ENCODE measurements around the gene MAPK1IP1L. TPM values are rescaled to one million over a fixed set of nuclear protein-coding genes. Genes with fewer than 3 reads are reported as not detected.

MAPK1IP1L gene
- total and polyA plus RNA-seq, 2 of the 4 experiments (the other 2 are of a cell fraction): 44.8 to 168 TPM

DNA sequence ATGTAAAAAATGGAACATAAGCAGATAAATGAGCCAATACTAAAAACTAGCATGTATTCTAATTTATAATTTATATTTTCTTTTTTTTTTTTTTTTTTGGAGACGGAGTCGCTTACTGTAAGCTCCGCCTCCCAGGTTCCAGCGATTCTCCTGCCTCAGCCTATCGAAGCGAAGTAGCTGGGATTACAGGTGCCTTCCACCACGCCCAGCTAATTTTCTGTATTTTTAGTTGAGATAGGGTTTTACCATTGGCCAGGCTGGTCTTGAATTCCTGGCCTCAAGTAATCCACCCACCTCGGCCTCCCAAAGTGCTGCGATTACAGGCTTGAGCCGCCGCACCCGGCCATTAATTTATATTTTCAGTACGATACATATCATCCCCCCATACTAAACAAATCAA, 2.7 kb downstream of the MAPK1IP1L start:
- no peak for TF ChIP-seq CHD1 (IDR thresholded peaks at IDR 0.05; ENCODE audit: low read depth, low read length)
- TF ChIP-seq MAFK (IDR thresholded peaks at IDR 0.05; ENCODE audit: low read depth, low read length): no peak
- no peak for TF ChIP-seq CEBPB (IDR thresholded peaks at IDR 0.05; ENCODE audit: low read depth, low read length)
- no peak for TF ChIP-seq RAD21 (IDR thresholded peaks at IDR 0.05; ENCODE audit: low read length)
- no peak for TF ChIP-seq USF2 (IDR thresholded peaks at IDR 0.05; ENCODE audit: low read depth, low read length)
- no peak for TF ChIP-seq BHLHE40 (IDR thresholded peaks at IDR 0.05; ENCODE audit: low read depth, low read length)
- no peak for TF ChIP-seq MAZ (IDR thresholded peaks at IDR 0.05; ENCODE audit: borderline replicate concordance, low read depth, low read length)
- no peak for TF ChIP-seq NFE2L2 (IDR thresholded peaks at IDR 0.05; ENCODE audit: low read depth, low read length)
- TF ChIP-seq, protein P1, sequence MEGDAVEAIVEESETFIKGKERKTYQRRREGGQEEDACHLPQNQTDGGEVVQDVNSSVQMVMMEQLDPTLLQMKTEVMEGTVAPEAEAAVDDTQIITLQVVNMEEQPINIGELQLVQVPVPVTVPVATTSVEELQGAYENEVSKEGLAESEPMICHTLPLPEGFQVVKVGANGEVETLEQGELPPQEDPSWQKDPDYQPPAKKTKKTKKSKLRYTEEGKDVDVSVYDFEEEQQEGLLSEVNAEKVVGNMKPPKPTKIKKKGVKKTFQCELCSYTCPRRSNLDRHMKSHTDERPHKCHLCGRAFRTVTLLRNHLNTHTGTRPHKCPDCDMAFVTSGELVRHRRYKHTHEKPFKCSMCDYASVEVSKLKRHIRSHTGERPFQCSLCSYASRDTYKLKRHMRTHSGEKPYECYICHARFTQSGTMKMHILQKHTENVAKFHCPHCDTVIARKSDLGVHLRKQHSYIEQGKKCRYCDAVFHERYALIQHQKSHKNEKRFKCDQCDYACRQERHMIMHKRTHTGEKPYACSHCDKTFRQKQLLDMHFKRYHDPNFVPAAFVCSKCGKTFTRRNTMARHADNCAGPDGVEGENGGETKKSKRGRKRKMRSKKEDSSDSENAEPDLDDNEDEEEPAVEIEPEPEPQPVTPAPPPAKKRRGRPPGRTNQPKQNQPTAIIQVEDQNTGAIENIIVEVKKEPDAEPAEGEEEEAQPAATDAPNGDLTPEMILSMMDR (conservative IDR thresholded peaks at IDR 0.05; ENCODE audit: low read depth, low read length): no peak
- TF ChIP-seq RCOR1 (IDR thresholded peaks at IDR 0.05; ENCODE audit: insufficient replicate concordance, low read length): no peak
- no peak for TF ChIP-seq RFX5 (IDR thresholded peaks at IDR 0.05; ENCODE audit: low read depth, low read length)
- intact Hi-C loops (cut with micrococcal nuclease) (no loop called here), dilution Hi-C loops (cut with HindIII; ENCODE audit: low sequenced_read_pairs, unreplicated experiment) (no loop called here), in situ Hi-C loops (cut with MboI; ENCODE audit: low sequenced_read_pairs) (no loop called here)
- Histone ChIP-seq H3K14ac (replicated peaks; ENCODE audit: low read depth, low read length) (no peak overlapping the region), H2AFZ (replicated peaks; ENCODE audit: low read length, poor library complexity) (no peak overlapping the region), H4K91ac (ENCODE audit: insufficient read depth, low read depth, low read length) (no peak overlapping the region), H3K9ac (ENCODE audit: low read depth, low read length) (no peak overlapping the region), H3K79me1 (ENCODE audit: low read depth in 1 of 2, low read length in 2 of 2) (peaks cover 13 to 38% of the 10 kb centered on the region in 2 experiments), H2AK9ac (replicated peaks; ENCODE audit: low read depth, low read length, poor library complexity) (no peak overlapping the region), H3K9me1 (ENCODE audit: insufficient read depth, low read length) (no peaks in the 10 kb centered on the region), H2BK120ac (ENCODE audit: low read depth, low read length) (no peak overlapping the region), H4K8ac (ENCODE audit: low read depth in 2 of 2, low read length in 2 of 2) (no peak overlapping the region), H3K18ac (ENCODE audit: low read depth, low read length) (no peak overlapping the region), H2BK5ac (ENCODE audit: low read depth, low read length, poor library complexity, severe bottlenecking) (no peak overlapping the region), H3K4me1 (ENCODE audit: control insufficient read depth, insufficient read depth, low read length) (no peaks in the 10 kb centered on the region), H3K9me3 (ENCODE audit: control insufficient read depth, insufficient read depth, low read length) (no peaks in the 10 kb centered on the region), H3K4me3 (ENCODE audit: insufficient read depth, low read depth, low read length) (no peak overlapping the region), H3K56ac (ENCODE audit: extremely low read depth, insufficient read depth, low read length) (no peak overlapping the region), H3K4me2 (ENCODE audit: low read depth, low read length) (no peak overlapping the region), H4K5ac (ENCODE audit: low read depth, low read length) (no peak overlapping the region), H2BK20ac (ENCODE audit: low read depth, low read length) (no peak overlapping the region), H2AK5ac (ENCODE audit: low read depth, low read length) (no peak overlapping the region), H3K27me3 (ENCODE audit: control insufficient read depth, insufficient read depth, low read length) (no peaks in the 10 kb centered on the region), H3K23ac (ENCODE audit: low read depth, low read length) (no peak overlapping the region), H2BK15ac (ENCODE audit: low read depth, low read length) (no peak overlapping the region), H4K20me1 (ENCODE audit: insufficient read depth, low read length) (peaks cover 66% of the 10 kb centered on the region), H3K27ac (ENCODE audit: insufficient read depth, low read length) (no peak overlapping the region), H3K36me3 (ENCODE audit: control insufficient read depth, insufficient read depth, low read length) (peaks cover 11% of the 10 kb centered on the region), H3K4ac (ENCODE audit: low read depth, low read length) (no peak overlapping the region)
- BruUV-seq (replicated peaks): no TSS peak
- ChIA-PET POLR2A (ENCODE audit: unreplicated experiment) (interaction anchor here (0.6 kb wide), 1 partner anchor 293 kb away, joined by 10 read pairs; no protein-coding TSS in a partner anchor), CTCF (interaction anchor here (0.6 kb wide), 1 partner anchor 17 kb away, joined by 6 read pairs; no protein-coding TSS in a partner anchor)
- no peak for ATAC-seq (ENCODE audit: low read depth)
- 100% methylated on average over 1 of the region's 13 CpGs; no CpG with 5 or more reads in 1 of the 2 experiments for WGBS, 2 experiments (ENCODE audit: extremely low coverage in 2 of 2, insufficient read length in 1 of 2)
- DNase-seq: no peak

Data from IMR-90 (cell line).